GM23338 (cell line): ENCODE data around the gene SEC23IP. TPM values are rescaled to one million over a fixed set of nuclear protein-coding genes. Genes with fewer than 3 reads are reported as not detected.

Experiments used
- ATAC-seq: fragments of 200-7000 bp; cut with Tn5 transposase; 3 replicates; pipeline ENCODE4 v1.9.1; 2020
- DNase-seq: peaks from one replicate; pipeline ENCODE4 v3.0.0-alpha.2; 2015; ENCODE audit warnings: low spot score
- H2AFZ ChIP-seq: fragments of 200-600 bp; sonication (generic); 2 replicates; pipeline ENCODE4 v1.8.0; 2016; ENCODE audit warnings: antibody characterized with exemption, mild to moderate bottlenecking, moderate library complexity
- H3F3A ChIP-seq: fragments of 200-600 bp; sonication (generic); replicated peaks from 2 replicates; pipeline ENCODE4 v1.8.0; 2017; ENCODE audit warnings: antibody characterized with exemption, mixed run types, low read depth
- H3K27ac ChIP-seq: fragments of 200-600 bp; sonication (generic); 2 replicates; pipeline ENCODE4 v1.6.1; 2016; ENCODE audit warnings: low read depth
- H3K27me3 ChIP-seq: fragments of 200-600 bp; sonication (generic); 2 replicates; pipeline ENCODE4 v1.8.0; 2016; ENCODE audit warnings: mild to moderate bottlenecking, mixed run types, moderate library complexity; ENCODE audit not compliant: insufficient read depth
- H3K36me3 ChIP-seq: fragments of 200-600 bp; sonication (generic); 2 replicates; pipeline ENCODE4 v1.8.0; 2016; ENCODE audit warnings: mild to moderate bottlenecking; ENCODE audit not compliant: insufficient read depth
- H3K4me1 ChIP-seq: fragments of 200-600 bp; sonication (generic); 2 replicates; pipeline ENCODE4 v1.8.0; 2016; ENCODE audit warnings: mild to moderate bottlenecking, moderate library complexity; ENCODE audit not compliant: insufficient read depth
- H3K4me2 ChIP-seq: fragments of 200-600 bp; sonication (generic); 2 replicates; pipeline ENCODE4 v1.7.1; 2017; ENCODE audit warnings: mixed run types
- H3K4me3 ChIP-seq: fragments of 200-600 bp; sonication (generic); 2 replicates; pipeline ENCODE4 v1.6.1; 2016; ENCODE audit warnings: mixed run types
- H3K79me2 ChIP-seq: fragments of 200-600 bp; sonication (generic); replicated peaks from 2 replicates; pipeline ENCODE4 v1.8.0; 2017; ENCODE audit warnings: mild to moderate bottlenecking; ENCODE audit not compliant: insufficient read depth
- H3K9me2 ChIP-seq: fragments of 200-600 bp; sonication (generic); 2 replicates; pipeline ENCODE4 v1.8.0; 2017; ENCODE audit not compliant: insufficient read depth
- H4K20me1 ChIP-seq: fragments of 200-600 bp; sonication (generic); replicated peaks from 2 replicates; pipeline ENCODE4 v1.8.0; 2017; ENCODE audit warnings: mild to moderate bottlenecking; ENCODE audit not compliant: insufficient read depth
- H3K27ac Mint-ChIP-seq: 2 replicates; pipeline ENCODE4 v1.8.0; 2020; ENCODE audit warnings: inconsistent platforms, mild to moderate bottlenecking, moderate library complexity, mixed read lengths
- H3K27me3 Mint-ChIP-seq: 3 replicates; pipeline ENCODE4 v1.8.0; 2022; ENCODE audit warnings: low read depth, mild to moderate bottlenecking, moderate library complexity, mixed read lengths, inconsistent platforms; ENCODE audit not compliant: insufficient read depth, poor library complexity
- H3K36me3 Mint-ChIP-seq: 3 replicates; pipeline ENCODE4 v1.8.0; 2021; ENCODE audit warnings: low read depth, mild to moderate bottlenecking, inconsistent platforms, moderate library complexity, mixed read lengths
- H3K4me1 Mint-ChIP-seq: 3 replicates; pipeline ENCODE4 v1.8.0; 2020; ENCODE audit warnings: mild to moderate bottlenecking, inconsistent platforms, mixed read lengths
- H3K4me3 Mint-ChIP-seq: 3 replicates; pipeline ENCODE4 v1.8.0; 2021; ENCODE audit warnings: moderate library complexity, mild to moderate bottlenecking, inconsistent platforms, mixed read lengths
- H3K9me3 Mint-ChIP-seq: 3 replicates; pipeline ENCODE4 v1.8.0; 2020; ENCODE audit warnings: moderate library complexity, mild to moderate bottlenecking, inconsistent platforms, mixed read lengths
- CREB1 ChIP-seq: fragments of 250-450 bp; sonication (Bioruptor Pico); IDR thresholded peaks from 2 replicates; pipeline ENCODE4 v1.5.0; 2020; ENCODE audit warnings: low read depth, mild to moderate bottlenecking, moderate library complexity
- EZH2 ChIP-seq: fragments of 200-600 bp; sonication (generic); IDR thresholded peaks from one replicate; pipeline ENCODE4 v1.8.0; 2017; ENCODE audit warnings: antibody characterized with exemption, mild to moderate bottlenecking, low read depth; ENCODE audit not compliant: unreplicated experiment
- JUNB ChIP-seq: IDR thresholded peaks from one replicate; pipeline ENCODE4 v1.6.1; 2016; ENCODE audit warnings: antibody characterized with exemption; ENCODE audit not compliant: unreplicated experiment
- NANOG ChIP-seq: IDR thresholded peaks from 2 replicates; pipeline ENCODE4 v1.6.1; 2016; ENCODE audit warnings: antibody characterized with exemption, borderline replicate concordance
- POLR2AphosphoS5 ChIP-seq: IDR thresholded peaks from 2 replicates; pipeline ENCODE4 v1.6.1; 2016; ENCODE audit warnings: antibody characterized with exemption, low read depth
- REST ChIP-seq: IDR thresholded peaks from one replicate; pipeline ENCODE4 v1.6.1; 2018; ENCODE audit warnings: antibody characterized with exemption; ENCODE audit not compliant: unreplicated experiment
- ZNF114 ChIP-seq: fragments of 250-450 bp; sonication (Bioruptor Pico); IDR thresholded peaks from 2 replicates; pipeline ENCODE4 v1.5.0; 2020; ENCODE audit warnings: mild to moderate bottlenecking, moderate library complexity
- polyA plus RNA-seq: library from polyadenylated mRNA; unstranded; fragments of >200 nt; fragmentation: Nextera tagmentation; extraction: Ambion mirVana; gene quantifications from 2 replicates; pipeline ENCODE4 v1.2.1, GENCODE V29; 2016
- total RNA-seq: library from RNA; depleted of rRNA; stranded (reverse); fragments of >200 nt; shearing (Covaris generic); gene quantifications from 2 replicates; pipeline ENCODE4 v1.2.3, GENCODE V29; 2014
- TF ChIP-seq, protein P1 (sequence below): IDR thresholded peaks from 2 replicates; pipeline ENCODE4 v1.6.1; 2016; ENCODE audit warnings: antibody characterized with exemption
- TF ChIP-seq, protein P2 (sequence below), 2 experiments: fragments of 200-600 bp in 1 of 2; sonication (generic) in 1 of 2; conservative IDR thresholded peaks; 2 replicates each; pipeline versions ENCODE4 v1.5.1 to v1.6.1; 2016 to 2017; ENCODE audit warnings: antibody characterized with exemption in 2 of 2, low read depth in 2 of 2, mild to moderate bottlenecking in 2 of 2, moderate library complexity in 1 of 2

Gene SEC23IP
- total and polyA plus RNA-seq, 2 experiments from 2014 or later = 35.2 to 35.6 TPM

- no peak overlapping the region for H3K4me2 ChIP-seq
- H4K20me1 ChIP-seq = peaks cover 9% of the 10 kb centered on the region
- no peak overlapping the region for H3K4me3 ChIP-seq
- H3F3A ChIP-seq = no peaks in the 10 kb centered on the region
- peaks cover 99% of the 10 kb centered on the region for H3K79me2 ChIP-seq
- no peak overlapping the region for H2AFZ ChIP-seq
- no peak overlapping the region for H3K27ac ChIP-seq
- ATAC-seq = no peak
- H3K4me1 Mint-ChIP-seq = peaks cover 20% of the 10 kb centered on the region
- peaks cover 4% of the 10 kb centered on the region; the same call in 2 of the 3 replicates for H3K9me3 Mint-ChIP-seq
- peaks cover 15% of the 10 kb centered on the region; the same call in 1 of the 2 replicates for H3K4me1 ChIP-seq
- no peaks in the 10 kb centered on the region for H3K27me3 ChIP-seq
- H3K27me3 Mint-ChIP-seq = no peaks in the 10 kb centered on the region
- H3K36me3 Mint-ChIP-seq = peaks cover 34% of the 10 kb centered on the region
- H3K9me2 ChIP-seq = no peaks in the 10 kb centered on the region
- no peak for TF ChIP-seq EZH2
- no peak for TF ChIP-seq ZNF114 (CRISPR knock-in tag)
- TF ChIP-seq CREB1 = no peak
- no peak for TF ChIP-seq JUNB
- TF ChIP-seq, protein P1, sequence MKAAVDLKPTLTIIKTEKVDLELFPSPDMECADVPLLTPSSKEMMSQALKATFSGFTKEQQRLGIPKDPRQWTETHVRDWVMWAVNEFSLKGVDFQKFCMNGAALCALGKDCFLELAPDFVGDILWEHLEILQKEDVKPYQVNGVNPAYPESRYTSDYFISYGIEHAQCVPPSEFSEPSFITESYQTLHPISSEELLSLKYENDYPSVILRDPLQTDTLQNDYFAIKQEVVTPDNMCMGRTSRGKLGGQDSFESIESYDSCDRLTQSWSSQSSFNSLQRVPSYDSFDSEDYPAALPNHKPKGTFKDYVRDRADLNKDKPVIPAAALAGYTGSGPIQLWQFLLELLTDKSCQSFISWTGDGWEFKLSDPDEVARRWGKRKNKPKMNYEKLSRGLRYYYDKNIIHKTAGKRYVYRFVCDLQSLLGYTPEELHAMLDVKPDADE = no peak
- TF ChIP-seq, protein P2, sequence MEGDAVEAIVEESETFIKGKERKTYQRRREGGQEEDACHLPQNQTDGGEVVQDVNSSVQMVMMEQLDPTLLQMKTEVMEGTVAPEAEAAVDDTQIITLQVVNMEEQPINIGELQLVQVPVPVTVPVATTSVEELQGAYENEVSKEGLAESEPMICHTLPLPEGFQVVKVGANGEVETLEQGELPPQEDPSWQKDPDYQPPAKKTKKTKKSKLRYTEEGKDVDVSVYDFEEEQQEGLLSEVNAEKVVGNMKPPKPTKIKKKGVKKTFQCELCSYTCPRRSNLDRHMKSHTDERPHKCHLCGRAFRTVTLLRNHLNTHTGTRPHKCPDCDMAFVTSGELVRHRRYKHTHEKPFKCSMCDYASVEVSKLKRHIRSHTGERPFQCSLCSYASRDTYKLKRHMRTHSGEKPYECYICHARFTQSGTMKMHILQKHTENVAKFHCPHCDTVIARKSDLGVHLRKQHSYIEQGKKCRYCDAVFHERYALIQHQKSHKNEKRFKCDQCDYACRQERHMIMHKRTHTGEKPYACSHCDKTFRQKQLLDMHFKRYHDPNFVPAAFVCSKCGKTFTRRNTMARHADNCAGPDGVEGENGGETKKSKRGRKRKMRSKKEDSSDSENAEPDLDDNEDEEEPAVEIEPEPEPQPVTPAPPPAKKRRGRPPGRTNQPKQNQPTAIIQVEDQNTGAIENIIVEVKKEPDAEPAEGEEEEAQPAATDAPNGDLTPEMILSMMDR (conservative IDR thresholded peaks at IDR 0.05; ENCODE audit: low read depth in 2 of 2) = no peak
- no peak for TF ChIP-seq POLR2AphosphoS5
- no peak for DNase-seq
- H3K27ac Mint-ChIP-seq = no peak overlapping the region
- H3K4me3 Mint-ChIP-seq = no peak overlapping the region
- H3K36me3 ChIP-seq = 0 out of 2 replicates have a peak, but pooled peaks cover 2% of the 10 kb centered on the region
Observed at GRCh38 chr10:119862524-119862923, 30.0 kb upstream of the SEC23IP start.

GRCh38 chr10:119863951-119864565 lies 28.5 kb upstream of the SEC23IP start:
- peaks cover 15% of the 10 kb centered on the region; the same call in 1 of the 2 replicates for H3K4me1 ChIP-seq
- H3K27ac ChIP-seq = no peak overlapping the region
- no peak overlapping the region for H3K4me2 ChIP-seq
- peaks cover 21% of the 10 kb centered on the region for H4K20me1 ChIP-seq
- ATAC-seq (no peak), DNase-seq (no peak)
- no peak overlapping the region for H3K27ac Mint-ChIP-seq
- H3K79me2 ChIP-seq = peaks cover 99% of the 10 kb centered on the region
- no peak overlapping the region for H3K4me3 Mint-ChIP-seq
- H2AFZ ChIP-seq = no peak overlapping the region
- peaks cover 26% of the 10 kb centered on the region for H3K36me3 Mint-ChIP-seq
- H3K36me3 ChIP-seq = no peaks in the 10 kb centered on the region
- peaks cover 4% of the 10 kb centered on the region; the same call in 2 of the 3 replicates for H3K9me3 Mint-ChIP-seq
- H3K9me2 ChIP-seq = no peaks in the 10 kb centered on the region
- H3K27me3 ChIP-seq = no peaks in the 10 kb centered on the region
- H3K4me1 Mint-ChIP-seq = peaks cover 27% of the 10 kb centered on the region
- no peaks in the 10 kb centered on the region for H3K27me3 Mint-ChIP-seq
- H3F3A ChIP-seq = no peaks in the 10 kb centered on the region
- no peak overlapping the region for H3K4me3 ChIP-seq
- TF ChIP-seq REST = no peak
- no peak for TF ChIP-seq NANOG
- TF ChIP-seq, protein P2 (conservative IDR thresholded peaks at IDR 0.05; ENCODE audit: low read depth in 2 of 2) = no peak
